Common myeloid progenitor, CD34-positive (primary cell): ENCODE results near the gene THAP12.

Experiments used
- CTCF ChIA-PET: fragments of 350-600 bp; sonication (Branson Sonifier 250); formaldehyde crosslinking; loops from one replicate; lab custom pipeline; 2021; ENCODE audit warnings: antibody characterized with exemption; lab: Charles Lee
- POLR2A ChIA-PET: fragments of 350-600 bp; sonication (Branson Sonifier 250); formaldehyde crosslinking; loops from one replicate; lab custom pipeline; 2021; ENCODE audit warnings: antibody characterized with exemption; lab: Charles Lee
- DNase-seq, 3 donors: peaks; one replicate each; pipeline versions ENCODE4 v3.0.0 to v3.0.0-alpha.2; 2013
- H3K27ac ChIP-seq, 2 experiments: 1 replicate in 1 of 2; 2 replicates in 1 of 2; pipeline ENCODE4 v1.7.0; 2013; ENCODE audit warnings: inconsistent platforms in 2 of 2, low read length in 2 of 2, mild to moderate bottlenecking in 2 of 2, low read depth in 1 of 2, moderate library complexity in 1 of 2; ENCODE audit not compliant: severe bottlenecking in 2 of 2, insufficient read depth in 1 of 2, poor library complexity in 1 of 2
- H3K27me3 ChIP-seq, 5 experiments: replicated peaks in 2 of 5; 1 replicate in 3 of 5; 2 replicates in 2 of 5; pipeline versions ENCODE4 v1.6.1 to v1.7.0; 2013; ENCODE audit warnings: low read length in 4 of 5, mild to moderate bottlenecking in 2 of 5, moderate library complexity in 2 of 5, inconsistent platforms in 1 of 5; ENCODE audit not compliant: insufficient read depth in 5 of 5, control insufficient read depth in 4 of 5
- H3K36me3 ChIP-seq, 4 experiments: 1 replicate in 2 of 4; 2 replicates in 2 of 4; pipeline versions ENCODE4 v1.6.1 to v1.7.0; 2013; ENCODE audit warnings: low read length in 3 of 4, control low read depth in 1 of 4, mild to moderate bottlenecking in 1 of 4; ENCODE audit not compliant: control insufficient read depth in 4 of 4, insufficient read depth in 4 of 4
- H3K4me1 ChIP-seq, 4 experiments: 1 replicate in 3 of 4; 2 replicates in 1 of 4; pipeline versions ENCODE4 v1.6.1 to v1.7.1; 2013; ENCODE audit warnings: low read length in 3 of 4, mild to moderate bottlenecking in 3 of 4, control low read depth in 1 of 4, inconsistent platforms in 1 of 4, moderate library complexity in 1 of 4; ENCODE audit not compliant: control insufficient read depth in 4 of 4, insufficient read depth in 4 of 4; ENCODE audit errors: control extremely low read depth in 1 of 4
- H3K4me3 ChIP-seq, 7 experiments: 1 replicate in 4 of 7; 2 replicates in 3 of 7; pipeline versions ENCODE4 v1.5.1 to v1.7.0; 2013; ENCODE audit warnings: mild to moderate bottlenecking in 7 of 7, low read length in 6 of 7, moderate library complexity in 6 of 7, inconsistent platforms in 2 of 7, low read depth in 2 of 7, control low read depth in 1 of 7; ENCODE audit not compliant: insufficient read depth in 4 of 7, control insufficient read depth in 1 of 7; ENCODE audit errors: extremely low read depth in 1 of 7
- H3K9me3 ChIP-seq, 5 experiments: 1 replicate in 4 of 5; 2 replicates in 1 of 5; pipeline versions ENCODE4 v1.6.1 to v1.7.1; 2013; ENCODE audit warnings: low read length in 4 of 5, mild to moderate bottlenecking in 2 of 5, inconsistent platforms in 1 of 5, low read depth in 1 of 5, moderate library complexity in 1 of 5; ENCODE audit not compliant: control insufficient read depth in 4 of 5, insufficient read depth in 2 of 5; ENCODE audit errors: control extremely low read depth in 1 of 5
- WGBS: methylation state at CpG from one replicate; pipeline ENCODE4 v1.1.5; 2013; ENCODE audit not compliant: insufficient coverage; 5-methylcytosine and 5-hydroxymethylcytosine counted together

The THAP12 gene

DNA sequence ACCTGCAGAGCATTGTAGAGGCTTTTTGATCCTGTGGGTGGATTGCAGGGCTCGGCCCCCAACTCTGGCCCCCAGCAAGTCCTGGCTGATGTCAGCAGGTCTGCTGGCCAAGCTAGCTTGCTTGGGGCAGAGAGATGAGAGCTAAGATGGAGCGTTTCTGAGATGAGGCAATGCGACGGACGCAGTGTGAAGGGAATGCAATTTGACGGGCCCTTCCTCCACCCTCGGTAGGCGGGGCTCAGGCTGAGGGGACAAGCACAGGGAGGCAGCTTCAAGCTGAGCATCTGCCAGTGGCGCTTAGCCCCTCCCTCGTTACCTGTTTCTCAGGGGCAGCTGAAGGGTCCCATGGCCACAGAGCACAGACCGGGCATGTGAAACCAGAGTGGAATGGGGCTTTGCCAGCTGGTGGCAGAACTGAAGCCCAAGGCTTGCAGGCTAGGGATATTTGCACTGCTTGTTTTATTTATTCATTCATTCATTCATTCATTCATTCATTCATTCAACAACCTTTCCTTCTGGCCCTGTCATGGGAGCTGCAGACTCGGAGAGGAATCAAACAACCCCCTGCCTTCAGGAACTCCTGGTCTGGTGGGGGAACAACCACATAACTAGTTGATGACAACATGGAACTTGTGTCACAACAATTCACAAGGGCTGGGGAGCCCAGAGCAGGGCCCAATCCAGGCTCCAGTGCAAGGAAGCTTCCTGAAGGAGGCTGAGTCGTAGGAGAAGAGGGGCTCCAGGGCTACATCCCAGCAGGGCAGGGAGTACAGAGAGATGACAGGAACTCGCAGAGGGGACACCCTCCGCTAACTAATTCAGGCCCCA is 66.8 kb downstream of the THAP12 start:
- H3K4me3 ChIP-seq = no peak overlapping the region
- peaks cover 0 to 2% (median 0%) of the 10 kb centered on the region in 5 experiments for H3K27me3 ChIP-seq
- H3K27ac ChIP-seq = no peak overlapping the region
- WGBS = 97% methylated on average over 15 of the region's 15 CpGs
- no peaks in the 10 kb centered on the region for H3K9me3 ChIP-seq
- CTCF ChIA-PET = interaction anchor here (0.7 to 2.8 kb wide), 4 partner anchors 11 to 106 kb away, joined by 3 to 28 read pairs (median 3); no protein-coding TSS in a partner anchor
- POLR2A ChIA-PET = no interaction called here
- H3K4me1 ChIP-seq = no peaks in the 10 kb centered on the region
- DNase-seq = no peak
- no peaks in the 10 kb centered on the region for H3K36me3 ChIP-seq

DNA sequence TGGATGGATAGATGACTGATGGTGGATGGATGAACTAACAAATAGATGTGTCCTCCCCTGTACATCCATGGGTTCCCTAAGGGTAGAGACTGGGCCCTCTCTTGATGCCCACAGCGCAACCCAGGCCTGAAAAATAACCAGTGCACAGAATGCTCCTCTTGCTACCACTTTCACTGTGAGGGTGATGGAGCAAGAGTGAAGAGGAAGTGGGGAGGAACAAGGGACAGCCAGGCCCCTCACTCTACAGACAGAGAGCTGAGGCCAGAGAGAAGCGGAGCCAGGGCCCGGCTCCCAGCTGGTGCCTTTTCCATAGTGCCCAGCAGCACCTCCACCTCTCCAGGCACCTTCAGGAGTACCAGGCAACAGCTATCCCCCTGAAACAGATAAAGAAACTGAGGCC is 67.7 kb downstream of the THAP12 start:
- Histone ChIP-seq H3K36me3 (no peaks in the 10 kb centered on the region), H3K4me3 (no peak overlapping the region), H3K27me3 (peaks cover 0 to 2% (median 0%) of the 10 kb centered on the region in 5 experiments), H3K27ac (no peak overlapping the region), H3K4me1 (no peaks in the 10 kb centered on the region), H3K9me3 (no peaks in the 10 kb centered on the region)
- ChIA-PET CTCF (interaction anchor here (2.8 kb wide), 1 partner anchor 105 kb away, joined by 28 read pairs; no protein-coding TSS in a partner anchor), POLR2A (no interaction called here)
- WGBS = 89% methylated on average over 3 of the region's 3 CpGs
- DNase-seq = no peak

DNA sequence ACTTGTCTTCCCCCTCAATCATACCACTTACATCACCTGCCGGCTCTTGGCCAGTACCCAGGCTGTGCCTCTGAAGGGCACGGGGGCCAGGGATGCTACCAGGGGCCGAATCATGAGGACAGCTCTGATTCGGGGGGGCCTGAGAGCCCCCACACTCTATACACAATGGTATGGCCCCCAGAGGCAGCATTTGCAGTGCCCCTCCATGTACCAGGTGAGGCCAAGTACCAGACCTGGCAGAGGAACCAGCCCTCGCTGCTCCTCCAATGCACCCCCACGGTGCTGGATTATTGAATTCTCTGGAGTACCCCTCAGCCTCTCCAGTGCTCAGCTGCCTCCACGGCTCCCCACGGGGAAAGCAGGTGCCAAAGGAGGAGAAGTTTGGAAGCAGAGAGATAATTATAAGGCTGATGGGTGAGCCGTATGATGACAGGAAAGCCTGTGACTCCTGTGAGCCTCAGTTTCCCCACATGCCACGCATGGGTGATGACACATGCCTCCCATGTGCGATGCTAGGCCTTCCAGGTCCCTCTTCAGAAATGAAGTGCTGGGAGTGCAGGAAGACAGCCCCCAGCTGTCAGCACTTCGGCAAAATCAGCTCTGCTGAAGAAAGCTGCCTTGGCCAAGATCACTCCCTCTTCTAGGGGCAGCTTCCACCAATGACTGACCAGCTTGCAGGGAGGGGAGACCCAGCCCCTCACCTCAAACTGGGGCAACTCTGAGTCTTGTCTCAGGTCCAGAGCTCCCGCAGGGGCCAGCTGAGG is 69.9 kb downstream of the THAP12 start:
- Histone ChIP-seq H3K27me3 (no peaks in the 10 kb centered on the region), H3K4me1 (peaks cover 0 to 3% (median 0%) of the 10 kb centered on the region in 4 experiments), H3K36me3 (no peaks in the 10 kb centered on the region), H3K4me3 (no peak overlapping the region), H3K27ac (no peak overlapping the region), H3K9me3 (no peaks in the 10 kb centered on the region)
- DNase-seq = no peak
- 92% methylated on average over 9 of the region's 13 CpGs for WGBS
- CTCF ChIA-PET = interaction anchor here (0.8 to 1.6 kb wide), 2 partner anchors 17 to 103 kb away, joined by 3 to 7 read pairs; no protein-coding TSS in a partner anchor
- POLR2A ChIA-PET = no interaction called here

DNA sequence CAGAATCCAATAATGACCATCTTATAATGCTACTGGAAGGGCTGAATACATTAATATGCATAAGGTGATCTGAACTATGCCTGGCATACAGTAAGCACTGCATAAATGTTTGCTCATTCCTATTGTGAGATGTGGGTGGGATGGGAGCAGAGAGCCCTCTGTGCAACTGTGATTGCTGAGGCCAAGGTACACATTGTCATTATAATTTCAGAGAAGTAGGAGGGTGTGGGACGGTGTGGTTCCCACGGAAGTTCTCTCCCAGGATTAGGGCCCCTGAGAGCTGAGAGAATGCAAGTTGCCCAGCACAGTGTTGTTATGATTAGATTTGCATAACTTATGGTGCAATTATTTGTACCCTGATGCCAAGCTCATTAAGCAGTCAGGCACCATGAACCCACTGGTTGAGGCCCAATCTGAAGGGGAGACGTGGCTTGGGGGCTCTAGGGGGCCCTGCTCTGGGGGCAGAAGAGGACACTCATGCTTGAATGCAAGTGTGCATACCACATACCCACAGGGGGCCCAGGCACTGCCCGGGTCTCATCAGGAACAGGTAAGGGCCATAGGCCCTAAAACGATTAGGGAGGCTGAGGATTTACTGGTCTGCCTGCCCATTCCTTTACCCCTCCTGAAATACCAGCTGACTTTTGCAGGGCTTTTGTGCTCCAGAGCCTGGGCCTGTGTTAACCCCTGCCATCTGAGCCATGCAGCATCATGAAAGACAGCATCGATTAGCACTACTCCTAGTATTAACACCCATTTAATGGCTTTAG is 72.8 kb downstream of the THAP12 start:
- 90% methylated on average over 4 of the region's 6 CpGs for WGBS
- H3K9me3 ChIP-seq = no peaks in the 10 kb centered on the region
- CTCF ChIA-PET = interaction anchor here (4.4 kb wide), 1 partner anchor 10 kb away, joined by 15 read pairs; no protein-coding TSS in a partner anchor

DNA sequence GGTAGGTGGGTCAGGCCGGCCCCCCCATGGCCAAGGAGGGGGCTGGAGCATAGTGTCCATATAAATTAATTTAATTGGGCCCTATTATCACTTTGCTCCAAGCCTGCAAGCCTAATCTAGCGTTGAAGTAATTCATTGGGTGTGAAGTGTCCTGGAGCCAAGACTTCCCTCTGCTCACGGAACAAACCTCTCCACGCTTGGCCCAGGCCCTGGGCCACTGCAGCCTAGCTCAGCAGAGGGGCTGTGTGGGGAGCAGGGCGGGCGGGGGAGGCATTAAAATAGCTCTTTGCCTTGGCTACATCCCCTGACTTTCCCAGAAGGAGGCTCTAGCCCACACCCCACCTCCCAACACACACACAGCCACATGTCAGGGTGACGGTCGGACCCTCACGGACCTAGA is 73.5 kb downstream of the THAP12 start:
- Histone ChIP-seq H3K36me3 (no peaks in the 10 kb centered on the region), H3K4me1 (peaks cover 0 to 3% (median 0%) of the 10 kb centered on the region in 4 experiments), H3K9me3 (no peaks in the 10 kb centered on the region), H3K4me3 (no peak overlapping the region), H3K27ac (no peak overlapping the region), H3K27me3 (no peaks in the 10 kb centered on the region)
- 95% methylated on average over 4 of the region's 9 CpGs for WGBS
- POLR2A ChIA-PET = no interaction called here
- CTCF ChIA-PET = interaction anchor here (4.4 kb wide), 1 partner anchor 11 kb away, joined by 15 read pairs; no protein-coding TSS in a partner anchor
- no peak for DNase-seq

More for the DNA sequence above, 72.8 kb downstream of the THAP12 start:
- no peak for DNase-seq
- Histone ChIP-seq H3K36me3 (no peaks in the 10 kb centered on the region), H3K4me3 (no peak overlapping the region), H3K4me1 (peaks cover 0 to 3% (median 0%) of the 10 kb centered on the region in 4 experiments), H3K27ac (no peak overlapping the region), H3K27me3 (no peaks in the 10 kb centered on the region)
- POLR2A ChIA-PET = no interaction called here

DNA sequence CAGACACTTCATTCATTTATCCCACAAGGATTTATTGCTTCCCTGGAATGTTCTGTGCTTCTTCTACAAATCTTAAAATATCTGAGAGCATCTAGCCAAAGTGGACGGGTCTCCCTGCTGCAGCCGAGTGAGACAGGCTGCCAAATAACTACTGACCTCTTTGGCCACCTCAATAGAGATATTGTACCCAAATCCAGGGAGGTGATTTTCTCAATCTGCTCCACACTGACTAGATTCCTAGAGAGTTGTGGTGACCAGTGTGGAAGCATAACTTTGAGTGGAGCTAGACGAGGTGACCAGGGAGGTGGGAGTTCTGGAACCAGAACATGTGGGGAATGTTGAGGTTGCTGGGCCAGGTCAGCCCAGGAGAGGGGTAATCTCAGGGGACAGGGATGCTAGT is 77.5 kb downstream of the THAP12 start:
- no peaks in the 10 kb centered on the region for H3K9me3 ChIP-seq
- 100% methylated on average over 1 of the region's 3 CpGs for WGBS
- H3K27ac ChIP-seq = no peak overlapping the region
- no peak for DNase-seq
- peaks cover 0 to 3% (median 0%) of the 10 kb centered on the region in 5 experiments for H3K27me3 ChIP-seq
- CTCF ChIA-PET = interaction anchor here (0.9 to 1.2 kb wide), 3 partner anchors 9 to 34 kb away, joined by 3 to 5 read pairs (median 3); no protein-coding TSS in a partner anchor
- no peaks in the 10 kb centered on the region for H3K36me3 ChIP-seq
- H3K4me1 ChIP-seq = peaks cover 0 to 3% (median 0%) of the 10 kb centered on the region in 4 experiments
- POLR2A ChIA-PET = no interaction called here
- no peak overlapping the region for H3K4me3 ChIP-seq
